ENCODE results near the gene AP2A1. TPM values are rescaled to one million over a fixed set of nuclear protein-coding genes. Genes with fewer than 3 reads are reported as not detected.

Gene AP2A1
- total and polyA plus RNA-seq, 10 of the 15 experiments (the other 5 are each of a cell fraction or from before 2014, with no cell fraction given): 0.68 to 78.8 (median 33.8) TPM

GRCh38 chr19:49812997-49813861, 46.4 kb downstream of the AP2A1 start, which contains the start of gene FUZ:
Gene FUZ, minus strand, starts transcription at chr19:49813292. Its CDS starts 186 bp downstream, at chr19:49813106.
- DNase-seq (ENCODE audit: low read depth, low spot score) (peak; percentile 90), ATAC-seq (peak; percentile 75), FAIRE-seq (peak; percentile 97)
- peak within 1 kb of the TSS; percentile 76 for H3K9ac ChIP-seq (ENCODE audit: control insufficient read depth, insufficient read depth, low read length)
- SMC1A ChIA-PET (ENCODE audit: uncharacterized antibody, unreplicated experiment): interaction anchor here (1.0 to 2.3 kb wide), 6 partner anchors 30 to 137 kb away, joined by 3 to 6 read pairs (median 4); partner anchors contain the start of genes AP2A1 and ATF5
- intact Hi-C loops (cut with micrococcal nuclease; ENCODE audit: unreplicated experiment): loop anchor here (1.0 to 2.0 kb wide), 2 partner anchors 38 to 64 kb away; partner anchors contain the start of genes AKT1S1, PTOV1 and TBC1D17
- in situ Hi-C loops (cut with MboI): no loop called here
- H3K4me3 ChIP-seq: peak within 1 kb of the TSS; percentile 86
- RAD21 ChIA-PET (ENCODE audit: unreplicated experiment): interaction anchor here (0.5 to 1.4 kb wide), 4 partner anchors 8 to 95 kb away, joined by 3 to 12 read pairs (median 4); partner anchors contain the start of gene PTOV1
- peak within 1 kb of the TSS; percentile 69 for H3K27ac ChIP-seq (ENCODE audit: control insufficient read depth, insufficient read depth)
- peak within 1 kb of the TSS; percentile 88 for H3K4me2 ChIP-seq (ENCODE audit: control insufficient read depth, insufficient read depth)
- BruUV-seq (replicated peaks): no TSS peak
- CTCF ChIA-PET: interaction anchor here (1.2 to 1.4 kb wide), 2 partner anchors 35 to 77 kb away, joined by 3 to 6 read pairs; no protein-coding TSS in a partner anchor
- H2AFZ ChIP-seq (ENCODE audit: control insufficient read depth, low read depth, low read length): peak within 1 kb of the TSS; percentile 94
- POLR2A ChIA-PET: interaction anchor here (0.6 to 1.8 kb wide), 9 partner anchors 13 to 317 kb away, joined by 3 to 6 read pairs (median 4); partner anchors contain the start of genes AKT1S1, PTOV1, RPS11 and RRAS
- H3K27me3 ChIP-seq (replicated peaks in 1 of 2; ENCODE audit: control insufficient read depth in 2 of 2, insufficient read depth in 2 of 2, low read length in 1 of 2): no peaks in the 10 kb centered on the region
- H3K79me2 ChIP-seq (ENCODE audit: control insufficient read depth, insufficient read depth, low read length): peaks cover 1% of the 10 kb centered on the region
- H3K9me3 ChIP-seq (replicated peaks; ENCODE audit: control insufficient read depth, insufficient read depth, low read length): no peaks in the 10 kb centered on the region
- H3K4me1 ChIP-seq (ENCODE audit: control insufficient read depth, insufficient read depth, low read length): peaks cover 7% of the 10 kb centered on the region; the same call in 1 of the 2 replicates
- H3K36me3 ChIP-seq (ENCODE audit: control insufficient read depth in 2 of 2, insufficient read depth in 2 of 2, low read length in 1 of 2): no peaks in the 10 kb centered on the region
- under 1% methylated on average over 43 of the region's 45 CpGs for WGBS (ENCODE audit: insufficient coverage, insufficient replicate concordance, low lambda C conversion rate, missing lambda C conversion rate)
- no peaks in the 10 kb centered on the region for H4K20me1 ChIP-seq (ENCODE audit: control insufficient read depth, insufficient read depth)
- TF ChIP-seq IKZF1 (conservative IDR thresholded peaks at IDR 0.05) (peak; percentile 71), BCL3 (IDR thresholded peaks at IDR 0.05; ENCODE audit: borderline replicate concordance, insufficient read depth, low read depth, low read length, poor library complexity, severe bottlenecking) (no peak), NFYA (IDR thresholded peaks at IDR 0.05; ENCODE audit: borderline replicate concordance, low read depth, low read length) (no peak), KDM1A (IDR thresholded peaks at IDR 0.05; ENCODE audit: borderline replicate concordance) (no peak), NRF1 (conservative IDR thresholded peaks at IDR 0.05; ENCODE audit: low read depth, low read length) (no peak), ZNF592 (IDR thresholded peaks at IDR 0.05) (no peak), BACH1 (IDR thresholded peaks at IDR 0.05; ENCODE audit: borderline replicate concordance) (no peak), HDAC2 (IDR thresholded peaks at IDR 0.05) (no peak), SMAD5 (IDR thresholded peaks at IDR 0.05; ENCODE audit: low read depth) (no peak; the same call in 1 of the 2 replicates), PML (IDR thresholded peaks at IDR 0.05; ENCODE audit: low read length) (peak; percentile 61; the same call in 1 of the 2 replicates), CREM (IDR thresholded peaks at IDR 0.05; ENCODE audit: low read depth) (no peak), GATAD2B (conservative IDR thresholded peaks at IDR 0.05; ENCODE audit: low read depth) (no peak), BMI1 (IDR thresholded peaks at IDR 0.05; ENCODE audit: borderline replicate concordance) (peak; percentile 99)
- TF ChIP-seq, protein P1, sequence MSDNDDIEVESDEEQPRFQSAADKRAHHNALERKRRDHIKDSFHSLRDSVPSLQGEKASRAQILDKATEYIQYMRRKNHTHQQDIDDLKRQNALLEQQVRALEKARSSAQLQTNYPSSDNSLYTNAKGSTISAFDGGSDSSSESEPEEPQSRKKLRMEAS (IDR thresholded peaks at IDR 0.05; ENCODE audit: low read depth, low read length): no peak; the same call in 1 of the 2 replicates
- TF ChIP-seq, protein P2, sequence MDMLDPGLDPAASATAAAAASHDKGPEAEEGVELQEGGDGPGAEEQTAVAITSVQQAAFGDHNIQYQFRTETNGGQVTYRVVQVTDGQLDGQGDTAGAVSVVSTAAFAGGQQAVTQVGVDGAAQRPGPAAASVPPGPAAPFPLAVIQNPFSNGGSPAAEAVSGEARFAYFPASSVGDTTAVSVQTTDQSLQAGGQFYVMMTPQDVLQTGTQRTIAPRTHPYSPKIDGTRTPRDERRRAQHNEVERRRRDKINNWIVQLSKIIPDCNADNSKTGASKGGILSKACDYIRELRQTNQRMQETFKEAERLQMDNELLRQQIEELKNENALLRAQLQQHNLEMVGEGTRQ (IDR thresholded peaks at IDR 0.05; ENCODE audit: borderline replicate concordance, low read depth, low read length): no peak

Data from GM12878 (cell line).